BLaER1 (cell line): ENCODE data around the gene TENM4.

Experiments
- H3K27ac ChIP-seq: shearing (Covaris generic); formaldehyde crosslinking; 2 replicates; pipeline ENCODE4 v1.8.1; 2022
- H3K27me3 ChIP-seq: shearing (Covaris generic); formaldehyde crosslinking; 2 replicates; pipeline ENCODE4 v1.8.1; 2022
- H3K36me3 ChIP-seq: shearing (Covaris generic); formaldehyde crosslinking; 2 replicates; pipeline ENCODE4 v1.8.1; 2022
- H3K4me1 ChIP-seq: shearing (Covaris generic); formaldehyde crosslinking; 2 replicates; pipeline ENCODE4 v1.8.1; 2022
- H3K4me2 ChIP-seq: shearing (Covaris generic); formaldehyde crosslinking; 2 replicates; pipeline ENCODE4 v1.8.1; 2022
- H3K4me3 ChIP-seq: shearing (Covaris generic); formaldehyde crosslinking; 2 replicates; pipeline ENCODE4 v1.8.1; 2022
- H3K9ac ChIP-seq: shearing (Covaris generic); formaldehyde crosslinking; 2 replicates; pipeline ENCODE4 v1.8.1; 2022
- H3K9me3 ChIP-seq: shearing (Covaris generic); formaldehyde crosslinking; 2 replicates; pipeline ENCODE4 v1.8.1; 2022
- H4K20me1 ChIP-seq: shearing (Covaris generic); formaldehyde crosslinking; 2 replicates; pipeline ENCODE4 v1.8.1; 2022
- Cebpa-rat ChIP-seq: shearing (Covaris generic); IDR thresholded peaks from 2 replicates; pipeline ENCODE4 v1.8.1; 2022

Gene TENM4

GRCh38 chr11:78708388-78708787 is 732.4 kb downstream of the TENM4 start:
- no peak overlapping the region for H3K4me2 ChIP-seq
- H4K20me1 ChIP-seq, result no peaks in the 10 kb centered on the region
- no peaks in the 10 kb centered on the region for H3K27me3 ChIP-seq
- no peak overlapping the region for H3K27ac ChIP-seq
- no peak overlapping the region for H3K4me3 ChIP-seq
- H3K4me1 ChIP-seq, result no peaks in the 10 kb centered on the region
- H3K9ac ChIP-seq, result no peak overlapping the region
- no peaks in the 10 kb centered on the region for H3K9me3 ChIP-seq
- TF ChIP-seq Cebpa-rat, result no peak
- peaks cover 36% of the 10 kb centered on the region for H3K36me3 ChIP-seq

GRCh38 chr11:78706551-78706950 is 734.3 kb downstream of the TENM4 start:
- Histone ChIP-seq H3K27ac (no peak overlapping the region), H3K9ac (no peak overlapping the region), H3K27me3 (no peaks in the 10 kb centered on the region), H4K20me1 (no peaks in the 10 kb centered on the region), H3K4me3 (no peak overlapping the region), H3K4me2 (no peak overlapping the region), H3K4me1 (no peaks in the 10 kb centered on the region), H3K36me3 (peaks cover 52% of the 10 kb centered on the region), H3K9me3 (no peaks in the 10 kb centered on the region)
- no peak for TF ChIP-seq Cebpa-rat

GRCh38 chr11:78704811-78705210 is 736.0 kb downstream of the TENM4 start:
- H3K36me3 ChIP-seq, result peaks cover 60% of the 10 kb centered on the region

GRCh38 chr11:78699609-78700135 is 741.2 kb downstream of the TENM4 start:
- no peak for TF ChIP-seq Cebpa-rat
- Histone ChIP-seq H3K27me3 (no peaks in the 10 kb centered on the region), H3K4me1 (no peaks in the 10 kb centered on the region), H3K9me3 (no peaks in the 10 kb centered on the region), H4K20me1 (no peaks in the 10 kb centered on the region), H3K9ac (no peak overlapping the region), H3K4me3 (no peak overlapping the region), H3K27ac (no peak overlapping the region), H3K36me3 (peaks cover 27% of the 10 kb centered on the region; the same call in 1 of the 2 replicates), H3K4me2 (no peak overlapping the region)

More at GRCh38 chr11:78704811-78705210, 736.0 kb downstream of the TENM4 start:
- H3K4me3 ChIP-seq, result no peak overlapping the region
- no peak for TF ChIP-seq Cebpa-rat
- H3K27ac ChIP-seq, result no peak overlapping the region
- no peak overlapping the region for H3K9ac ChIP-seq
- no peaks in the 10 kb centered on the region for H4K20me1 ChIP-seq
- no peaks in the 10 kb centered on the region for H3K4me1 ChIP-seq
- no peak overlapping the region for H3K4me2 ChIP-seq
- no peaks in the 10 kb centered on the region for H3K9me3 ChIP-seq
- no peaks in the 10 kb centered on the region for H3K27me3 ChIP-seq

GRCh38 chr11:78698612-78699011 is 742.2 kb downstream of the TENM4 start:
- Histone ChIP-seq H3K4me3 (no peak overlapping the region), H3K9me3 (no peaks in the 10 kb centered on the region), H4K20me1 (no peaks in the 10 kb centered on the region), H3K36me3 (peaks cover 26% of the 10 kb centered on the region; the same call in 1 of the 2 replicates), H3K27me3 (no peaks in the 10 kb centered on the region), H3K27ac (no peak overlapping the region), H3K4me2 (no peak overlapping the region), H3K4me1 (no peaks in the 10 kb centered on the region), H3K9ac (no peak overlapping the region)
- no peak for TF ChIP-seq Cebpa-rat

GRCh38 chr11:78696177-78696576 is 744.7 kb downstream of the TENM4 start:
- Histone ChIP-seq H3K9me3 (no peaks in the 10 kb centered on the region), H3K9ac (no peak overlapping the region), H3K4me2 (no peak overlapping the region), H3K27me3 (no peaks in the 10 kb centered on the region; the same call in 1 of the 2 replicates), H4K20me1 (no peaks in the 10 kb centered on the region; the same call in 1 of the 2 replicates), H3K27ac (no peak overlapping the region), H3K4me1 (no peaks in the 10 kb centered on the region), H3K36me3 (peaks cover 5% of the 10 kb centered on the region; the same call in 1 of the 2 replicates), H3K4me3 (no peak overlapping the region)
- no peak for TF ChIP-seq Cebpa-rat

- Histone ChIP-seq H3K4me2 (no peak overlapping the region), H3K36me3 (no peaks in the 10 kb centered on the region; the same call in 1 of the 2 replicates), H3K9me3 (no peaks in the 10 kb centered on the region), H4K20me1 (peaks cover 9% of the 10 kb centered on the region; the same call in 1 of the 2 replicates), H3K27ac (no peak overlapping the region), H3K4me3 (no peak overlapping the region), H3K9ac (no peak overlapping the region), H3K4me1 (no peaks in the 10 kb centered on the region), H3K27me3 (no peaks in the 10 kb centered on the region; the same call in 1 of the 2 replicates)
- no peak for TF ChIP-seq Cebpa-rat
Measured at GRCh38 chr11:78694152-78694551, 746.7 kb downstream of the TENM4 start.

- no peak overlapping the region for H3K4me2 ChIP-seq
- no peak overlapping the region for H3K9ac ChIP-seq
- TF ChIP-seq Cebpa-rat, result no peak
- H3K4me3 ChIP-seq, result no peak overlapping the region
- H3K36me3 ChIP-seq, result no peaks in the 10 kb centered on the region; the same call in 1 of the 2 replicates
- H3K27ac ChIP-seq, result no peak overlapping the region
- no peaks in the 10 kb centered on the region for H3K9me3 ChIP-seq
- peaks cover 11% of the 10 kb centered on the region; the same call in 1 of the 2 replicates for H4K20me1 ChIP-seq
- H3K4me1 ChIP-seq, result no peaks in the 10 kb centered on the region
- H3K27me3 ChIP-seq, result no peaks in the 10 kb centered on the region; the same call in 1 of the 2 replicates
Measured at GRCh38 chr11:78691215-78691614, 749.6 kb downstream of the TENM4 start.

GRCh38 chr11:78690352-78690987 is 750.4 kb downstream of the TENM4 start:
- Histone ChIP-seq H3K4me1 (no peaks in the 10 kb centered on the region), H3K9ac (no peak overlapping the region), H3K36me3 (peaks cover 4% of the 10 kb centered on the region; the same call in 1 of the 2 replicates), H3K9me3 (no peaks in the 10 kb centered on the region), H3K4me2 (no peak overlapping the region), H3K27me3 (no peaks in the 10 kb centered on the region; the same call in 1 of the 2 replicates), H4K20me1 (peaks cover 11% of the 10 kb centered on the region; the same call in 1 of the 2 replicates), H3K27ac (no peak overlapping the region), H3K4me3 (no peak overlapping the region)
- no peak for TF ChIP-seq Cebpa-rat

GRCh38 chr11:78689585-78690153 is 751.2 kb downstream of the TENM4 start:
- H3K36me3 ChIP-seq, result peaks cover 4% of the 10 kb centered on the region; the same call in 1 of the 2 replicates
- H3K4me3 ChIP-seq, result no peak overlapping the region
- H3K4me1 ChIP-seq, result no peaks in the 10 kb centered on the region
- no peaks in the 10 kb centered on the region; the same call in 1 of the 2 replicates for H3K27me3 ChIP-seq
- H3K4me2 ChIP-seq, result no peak overlapping the region
- H3K9ac ChIP-seq, result no peak overlapping the region
- peaks cover 11% of the 10 kb centered on the region; the same call in 1 of the 2 replicates for H4K20me1 ChIP-seq
- no peaks in the 10 kb centered on the region for H3K9me3 ChIP-seq
- H3K27ac ChIP-seq, result no peak overlapping the region
- TF ChIP-seq Cebpa-rat, result no peak
